ENCODE data around the gene VAMP3. TPM values are rescaled to one million over a fixed set of nuclear protein-coding genes. Genes with fewer than 3 reads are reported as not detected.

The VAMP3 gene
- total and polyA plus RNA-seq, 7 experiments from 2014 or later, result 33.8 to 87.1 (median 57.6) TPM

DNA sequence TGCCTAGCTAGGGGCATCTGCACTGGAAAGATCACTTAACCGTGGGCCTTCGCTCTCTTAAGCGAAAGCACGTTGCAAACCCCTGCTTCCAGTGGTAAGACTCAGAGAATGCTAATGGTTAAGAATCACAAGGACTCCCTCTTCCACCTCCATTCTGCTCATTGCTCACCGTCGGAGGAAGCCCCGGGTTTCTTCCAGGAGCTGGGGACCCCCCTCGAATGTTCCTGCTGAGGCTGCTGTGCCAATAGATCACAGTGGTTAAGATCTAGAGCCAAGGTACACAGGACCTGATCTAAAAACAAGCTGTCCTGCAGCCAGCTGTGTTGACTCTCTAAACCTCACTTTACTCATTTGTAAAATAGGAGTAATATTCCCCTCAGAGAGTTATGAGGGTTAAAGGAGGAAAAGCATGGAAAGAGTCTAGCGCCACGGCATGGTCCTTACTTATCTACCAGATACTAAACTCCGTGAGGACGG, 765 bp downstream of the VAMP3 start:
- H3K4me3 ChIP-seq (ENCODE audit: low read length), result peak overlapping the region; percentile 83
- peaks cover 0 to 30% (median 5%) of the 10 kb centered on the region in 5 donors for H3K27me3 Mint-ChIP-seq
- intact Hi-C loops (cut with micrococcal nuclease), result loop anchor here (1.0 to 10.0 kb wide), 6 partner anchors 11 to 1645 kb away; partner anchors contain the start of genes CAMTA1 (in 1 of the 2), DNAJC11 (in 1 of the 2) and RERE (in 1 of the 2)
- H3K27me3 ChIP-seq (ENCODE audit: control insufficient read depth in 2 of 2, insufficient read depth in 2 of 2, low read length in 2 of 2), result no peaks in the 10 kb centered on the region
- peaks cover 0 to 3% (median 0%) of the 10 kb centered on the region in 11 donors for H3K9me3 Mint-ChIP-seq
- peak overlapping the region; percentile 82 to 93 (median 89) for H3K4me3 Mint-ChIP-seq
- ATAC-seq (no peak), DNase-seq (no peak)
- CTCF ChIA-PET, result no interaction called here
- peak overlapping the region; percentile 67 to 94 (median 80) for H3K27ac Mint-ChIP-seq
- H3K9me3 ChIP-seq (ENCODE audit: control insufficient read depth in 2 of 3, low read length in 3 of 3), result no peaks in the 10 kb centered on the region
- peaks cover 3 to 21% (median 12%) of the 10 kb centered on the region in 5 donors for H3K36me3 Mint-ChIP-seq
- H3K27ac ChIP-seq (ENCODE audit: low read depth, low read length), result peak overlapping the region; percentile 90
- peaks cover 0 to 7% (median 5%) of the 10 kb centered on the region in 3 experiments for H3K36me3 ChIP-seq (ENCODE audit: control insufficient read depth in 2 of 3, insufficient read depth in 3 of 3, low read length in 3 of 3)
- H3K4me1 Mint-ChIP-seq, result peaks cover 22 to 52% (median 43%) of the 10 kb centered on the region in 7 donors
- POLR2A ChIA-PET, result interaction anchor here (1.0 to 2.4 kb wide), 2 partner anchors 10 to 14 kb away, joined by 3 to 14 read pairs; no protein-coding TSS in a partner anchor
- H3K4me1 ChIP-seq (ENCODE audit: control insufficient read depth in 2 of 2, insufficient read depth in 2 of 2, low read length in 2 of 2), result peaks cover 9 to 13% of the 10 kb centered on the region in 2 donors

- no peak overlapping the region for H3K27ac Mint-ChIP-seq
- ChIA-PET POLR2A (no interaction called here), CTCF (no interaction called here)
- DNase-seq (no peak), ATAC-seq (no peak)
- H3K36me3 ChIP-seq (ENCODE audit: control insufficient read depth in 2 of 3, insufficient read depth in 3 of 3, low read length in 3 of 3), result peaks cover 7 to 23% (median 7%) of the 10 kb centered on the region in 3 experiments
- H3K4me3 ChIP-seq (ENCODE audit: low read length), result no peak overlapping the region
- H3K4me3 Mint-ChIP-seq, result no peak overlapping the region
- H3K4me1 Mint-ChIP-seq, result peaks cover 26 to 53% (median 42%) of the 10 kb centered on the region in 7 donors
- no peak overlapping the region for H3K27ac ChIP-seq (ENCODE audit: low read depth, low read length)
- intact Hi-C loops (cut with micrococcal nuclease), result loop anchor here in 1 of 2 donors (10.0 kb wide), 1 partner anchor 1037 kb away; the partner anchor contains the start of gene RERE
- H3K4me1 ChIP-seq (ENCODE audit: control insufficient read depth in 2 of 2, insufficient read depth in 2 of 2, low read length in 2 of 2), result peaks cover 0 to 5% of the 10 kb centered on the region in 2 donors
- H3K9me3 Mint-ChIP-seq, result peaks cover 0 to 1% (median 0%) of the 10 kb centered on the region in 11 donors
- H3K27me3 Mint-ChIP-seq, result no peaks in the 10 kb centered on the region
- peaks cover 3 to 30% (median 14%) of the 10 kb centered on the region in 5 donors for H3K36me3 Mint-ChIP-seq
- H3K27me3 ChIP-seq (ENCODE audit: control insufficient read depth in 2 of 2, insufficient read depth in 2 of 2, low read length in 2 of 2), result no peaks in the 10 kb centered on the region
- no peaks in the 10 kb centered on the region for H3K9me3 ChIP-seq (ENCODE audit: control insufficient read depth in 2 of 3, low read length in 3 of 3)
Observed at GRCh38 chr1:7777591-7777990, 6.5 kb downstream of the VAMP3 start.

- H3K27me3 ChIP-seq (ENCODE audit: control insufficient read depth in 2 of 2, insufficient read depth in 2 of 2, low read length in 2 of 2), result no peaks in the 10 kb centered on the region
- H3K9me3 Mint-ChIP-seq, result peaks cover 0 to 1% (median 0%) of the 10 kb centered on the region in 11 donors
- H3K4me1 Mint-ChIP-seq, result peaks cover 25 to 51% (median 41%) of the 10 kb centered on the region in 7 donors
- no peak overlapping the region for H3K4me3 Mint-ChIP-seq
- peaks cover 3 to 8% of the 10 kb centered on the region in 2 donors for H3K4me1 ChIP-seq (ENCODE audit: control insufficient read depth in 2 of 2, insufficient read depth in 2 of 2, low read length in 2 of 2)
- no peak overlapping the region for H3K27ac ChIP-seq (ENCODE audit: low read depth, low read length)
- intact Hi-C loops (cut with micrococcal nuclease), result loop anchor here in 1 of 2 donors (10.0 kb wide), 1 partner anchor 1037 kb away; the partner anchor contains the start of gene RERE
- DNase-seq (no peak), ATAC-seq (no peak)
- H3K4me3 ChIP-seq (ENCODE audit: low read length), result no peak overlapping the region
- ChIA-PET POLR2A (no interaction called here), CTCF (no interaction called here)
- peaks cover 7 to 23% (median 7%) of the 10 kb centered on the region in 3 experiments for H3K36me3 ChIP-seq (ENCODE audit: control insufficient read depth in 2 of 3, insufficient read depth in 3 of 3, low read length in 3 of 3)
- H3K9me3 ChIP-seq (ENCODE audit: control insufficient read depth in 2 of 3, low read length in 3 of 3), result no peaks in the 10 kb centered on the region
- H3K36me3 Mint-ChIP-seq, result peaks cover 3 to 26% (median 14%) of the 10 kb centered on the region in 5 donors
- no peaks in the 10 kb centered on the region for H3K27me3 Mint-ChIP-seq
- no peak overlapping the region for H3K27ac Mint-ChIP-seq
Observed at GRCh38 chr1:7778133-7778628, 7.1 kb downstream of the VAMP3 start.

DNA sequence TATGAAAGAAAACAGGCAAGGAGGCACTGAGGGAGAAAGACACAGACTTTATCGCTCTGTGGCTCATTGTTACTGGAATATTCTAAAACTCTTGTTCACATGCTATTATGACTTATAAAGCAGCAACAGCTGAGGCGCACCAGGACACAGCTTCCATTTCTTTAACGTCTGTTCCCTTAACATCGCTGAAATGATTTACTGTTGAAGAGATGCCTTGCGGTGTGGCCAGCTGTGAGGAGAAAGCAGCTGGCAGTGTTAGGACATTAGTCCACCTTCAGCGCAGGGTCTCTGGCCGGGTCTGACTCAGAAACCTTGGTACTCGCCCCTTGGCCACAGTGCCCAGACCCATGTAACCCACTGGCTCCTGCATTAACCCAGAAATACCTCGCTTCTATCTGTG, 9.9 kb downstream of the VAMP3 start:
- Mint-ChIP-seq H3K4me1 (peaks cover 18 to 35% (median 30%) of the 10 kb centered on the region in 7 donors), H3K27me3 (peaks cover 0 to 10% (median 0%) of the 10 kb centered on the region in 5 donors), H3K27ac (peak overlapping the region in 4 of 9 donors; percentile 63 to 88 (median 76)), H3K36me3 (peaks cover 0 to 18% (median 4%) of the 10 kb centered on the region in 5 donors), H3K4me3 (peak overlapping the region in 4 of 10 donors; percentile 67 to 72 (median 68)), H3K9me3 (no peaks in the 10 kb centered on the region)
- Histone ChIP-seq H3K4me3 (ENCODE audit: low read length) (no peak overlapping the region), H3K4me1 (ENCODE audit: control insufficient read depth in 2 of 2, insufficient read depth in 2 of 2, low read length in 2 of 2) (peaks cover 8 to 17% of the 10 kb centered on the region in 2 donors), H3K27ac (ENCODE audit: low read depth, low read length) (no peak overlapping the region), H3K27me3 (ENCODE audit: control insufficient read depth in 2 of 2, insufficient read depth in 2 of 2, low read length in 2 of 2) (no peaks in the 10 kb centered on the region), H3K9me3 (ENCODE audit: control insufficient read depth in 2 of 3, low read length in 3 of 3) (no peaks in the 10 kb centered on the region), H3K36me3 (ENCODE audit: control insufficient read depth in 2 of 3, insufficient read depth in 3 of 3, low read length in 3 of 3) (peaks cover 0 to 23% (median 7%) of the 10 kb centered on the region in 3 experiments)
- ChIA-PET POLR2A (interaction anchor here (3.1 kb wide), 1 partner anchor 9 kb away, joined by 14 read pairs; the partner anchor contains the start of gene VAMP3), CTCF (interaction anchor here (0.8 kb wide), 1 partner anchor 112 kb away, joined by 3 read pairs; no protein-coding TSS in a partner anchor)
- ATAC-seq (no peak), DNase-seq (no peak)
- intact Hi-C loops (cut with micrococcal nuclease), result loop anchor here in 1 of 2 donors (5.0 to 10.0 kb wide), 4 partner anchors 744 to 1646 kb away; partner anchors contain the start of gene GPR157

GRCh38 chr1:7781501-7781900, 10.4 kb downstream of the VAMP3 start:
- no peaks in the 10 kb centered on the region for H3K9me3 ChIP-seq (ENCODE audit: control insufficient read depth in 2 of 3, low read length in 3 of 3)
- no peaks in the 10 kb centered on the region for H3K9me3 Mint-ChIP-seq
- H3K36me3 ChIP-seq (ENCODE audit: control insufficient read depth in 2 of 3, insufficient read depth in 3 of 3, low read length in 3 of 3), result peaks cover 0 to 25% (median 7%) of the 10 kb centered on the region in 3 experiments
- peaks cover 18 to 39% (median 28%) of the 10 kb centered on the region in 7 donors for H3K4me1 Mint-ChIP-seq
- H3K27ac Mint-ChIP-seq, result peak overlapping the region in 8 of 9 donors; percentile 6 to 91 (median 72)
- peak overlapping the region; percentile 1 to 85 (median 68) for H3K4me3 Mint-ChIP-seq
- no peak for ATAC-seq
- H3K36me3 Mint-ChIP-seq, result peaks cover 0 to 21% (median 5%) of the 10 kb centered on the region in 5 donors
- H3K4me3 ChIP-seq (ENCODE audit: low read length), result peak overlapping the region; percentile 6
- ChIA-PET POLR2A (interaction anchor here (3.1 kb wide), 1 partner anchor 10 kb away, joined by 14 read pairs; the partner anchor contains the start of gene VAMP3), CTCF (no interaction called here)
- H3K27me3 ChIP-seq (ENCODE audit: control insufficient read depth in 2 of 2, insufficient read depth in 2 of 2, low read length in 2 of 2), result no peaks in the 10 kb centered on the region
- H3K4me1 ChIP-seq (ENCODE audit: control insufficient read depth in 2 of 2, insufficient read depth in 2 of 2, low read length in 2 of 2), result peaks cover 8 to 17% of the 10 kb centered on the region in 2 donors
- intact Hi-C loops (cut with micrococcal nuclease), result loop anchor here in 1 of 2 donors (5.0 to 10.0 kb wide), 4 partner anchors 743 to 1646 kb away; partner anchors contain the start of gene GPR157
- H3K27me3 Mint-ChIP-seq, result peaks cover 0 to 13% (median 0%) of the 10 kb centered on the region in 5 donors
- no peak for DNase-seq
- H3K27ac ChIP-seq (ENCODE audit: low read depth, low read length), result peak overlapping the region; percentile 39

- CTCF ChIA-PET, result no interaction called here
- Mint-ChIP-seq H3K36me3 (peaks cover 0 to 25% (median 6%) of the 10 kb centered on the region in 5 donors), H3K27me3 (peaks cover 0 to 14% (median 0%) of the 10 kb centered on the region in 5 donors), H3K4me1 (peaks cover 18 to 39% (median 28%) of the 10 kb centered on the region in 7 donors), H3K27ac (peak overlapping the region; percentile 60 to 91 (median 83)), H3K9me3 (no peaks in the 10 kb centered on the region), H3K4me3 (peak overlapping the region; percentile 67 to 85 (median 76))
- DNase-seq (peak in 6 of 9 donors; percentile 16 to 39 (median 22)), ATAC-seq (no peak)
- H3K27me3 ChIP-seq (ENCODE audit: control insufficient read depth in 2 of 2, insufficient read depth in 2 of 2, low read length in 2 of 2), result no peaks in the 10 kb centered on the region
- H3K36me3 ChIP-seq (ENCODE audit: control insufficient read depth in 2 of 3, insufficient read depth in 3 of 3, low read length in 3 of 3), result peaks cover 0 to 26% (median 7%) of the 10 kb centered on the region in 3 experiments
- no peaks in the 10 kb centered on the region for H3K9me3 ChIP-seq (ENCODE audit: control insufficient read depth in 2 of 3, low read length in 3 of 3)
- peak overlapping the region; percentile 39 for H3K27ac ChIP-seq (ENCODE audit: low read depth, low read length)
- peak overlapping the region; percentile 6 for H3K4me3 ChIP-seq (ENCODE audit: low read length)
- POLR2A ChIA-PET, result interaction anchor here (3.1 kb wide), 1 partner anchor 10 kb away, joined by 14 read pairs; the partner anchor contains the start of gene VAMP3
- intact Hi-C loops (cut with micrococcal nuclease), result loop anchor here (2.0 to 10.0 kb wide), 7 partner anchors 77 to 1645 kb away; partner anchors contain the start of genes CAMTA1 (in 1 of the 2), GPR157 (in 1 of the 2) and PARK7 (in 1 of the 2)
- peaks cover 8 to 17% of the 10 kb centered on the region in 2 donors for H3K4me1 ChIP-seq (ENCODE audit: control insufficient read depth in 2 of 2, insufficient read depth in 2 of 2, low read length in 2 of 2)
Observed at GRCh38 chr1:7781923-7782495, 10.9 kb downstream of the VAMP3 start.

Measured in naive thymus-derived CD4-positive, alpha-beta T cell (primary cell).